IPS-20b (cell line): ENCODE results near the gene ZNF490.
"Not testable (repeated sequence)": the region's sequence is repeated elsewhere in the genome, so short reads cannot be mapped to it uniquely, and the experiment has no call there.

ENCODE experiments used
- H3K27ac ChIP-seq: one replicate; pipeline ENCODE4 v1.5.1; 2013; ENCODE audit warnings: low read length
- H3K27me3 ChIP-seq: 2 replicates; pipeline ENCODE4 v1.6.1; 2013; ENCODE audit warnings: mild to moderate bottlenecking, low read length, inconsistent platforms; ENCODE audit not compliant: insufficient read depth
- H3K36me3 ChIP-seq: 2 replicates; pipeline ENCODE4 v1.6.1; 2013; ENCODE audit warnings: low read depth, mild to moderate bottlenecking, inconsistent platforms, low read length, moderate library complexity; ENCODE audit not compliant: insufficient read depth
- H3K4me1 ChIP-seq: 2 replicates; pipeline ENCODE4 v1.6.1; 2013; ENCODE audit warnings: mild to moderate bottlenecking, control low read depth, inconsistent platforms, low read length, moderate library complexity; ENCODE audit not compliant: insufficient read depth
- H3K4me3 ChIP-seq: 2 replicates; pipeline ENCODE4 v1.5.1; 2013; ENCODE audit warnings: mild to moderate bottlenecking, low read length, inconsistent platforms
- H3K9ac ChIP-seq: 2 replicates; pipeline ENCODE4 v1.6.1; 2013; ENCODE audit warnings: low read depth, mild to moderate bottlenecking, inconsistent platforms, low read length, moderate library complexity
- H3K9me3 ChIP-seq: 2 replicates; pipeline ENCODE4 v1.6.1; 2013; ENCODE audit warnings: mild to moderate bottlenecking, low read depth, low read length, inconsistent platforms; ENCODE audit not compliant: insufficient read depth

The ZNF490 gene

GRCh38 chr19:12566380-12566779 lies 44.2 kb downstream of the ZNF490 start:
- H3K4me1 ChIP-seq, H3K4me3 ChIP-seq: not testable (repeated sequence)

GRCh38 chr19:12564016-12564664 lies 46.5 kb downstream of the ZNF490 start:
- Histone ChIP-seq H3K36me3 (no peaks in the 10 kb centered on the region), H3K9me3 (no peaks in the 10 kb centered on the region), H3K4me1 (no peaks in the 10 kb centered on the region), H3K4me3 (no peak overlapping the region), H3K27ac (no peak overlapping the region), H3K9ac (no peak overlapping the region), H3K27me3 (0 out of 2 replicates have a peak, but pooled peaks cover 9% of the 10 kb centered on the region)

More at GRCh38 chr19:12566380-12566779, 44.2 kb downstream of the ZNF490 start:
- not testable (repeated sequence) for H3K36me3 ChIP-seq, H3K27me3 ChIP-seq, H3K9ac ChIP-seq, H3K27ac ChIP-seq, H3K9me3 ChIP-seq

- H3K36me3 ChIP-seq, result no peaks in the 10 kb centered on the region
- no peak overlapping the region for H3K4me3 ChIP-seq
- no peak overlapping the region for H3K9ac ChIP-seq
- H3K27ac ChIP-seq, result no peak overlapping the region
- 0 out of 2 replicates have a peak, but pooled peaks cover 9% of the 10 kb centered on the region for H3K27me3 ChIP-seq
- H3K4me1 ChIP-seq, result no peaks in the 10 kb centered on the region
- H3K9me3 ChIP-seq, result no peaks in the 10 kb centered on the region
Measured at GRCh38 chr19:12555456-12555930, 55.1 kb downstream of the ZNF490 start.

- no peaks in the 10 kb centered on the region for H3K27me3 ChIP-seq
- H3K36me3 ChIP-seq, result no peaks in the 10 kb centered on the region
- H3K27ac ChIP-seq, result peak within 1 kb of the TSS; percentile 72
Measured at GRCh38 chr19:12551060-12551832, 59.4 kb downstream of the ZNF490 start, which contains the start of gene ZNF564. Gene ZNF564, minus strand, starts transcription at chr19:12551482. Its CDS starts 150 bp downstream, at chr19:12551332.

GRCh38 chr19:12546903-12547302 lies 63.7 kb downstream of the ZNF490 start:
- no peaks in the 10 kb centered on the region for H3K27me3 ChIP-seq
- no peaks in the 10 kb centered on the region for H3K36me3 ChIP-seq
- peaks cover 3% of the 10 kb centered on the region; the same call in 1 of the 2 replicates for H3K9me3 ChIP-seq
- H3K4me1 ChIP-seq, result no peaks in the 10 kb centered on the region
- H3K27ac ChIP-seq, result no peak overlapping the region
- H3K4me3 ChIP-seq, result no peak overlapping the region
- H3K9ac ChIP-seq, result no peak overlapping the region

More at GRCh38 chr19:12551060-12551832, 59.4 kb downstream of the ZNF490 start, which contains the start of gene ZNF564:
- H3K9me3 ChIP-seq, result no peaks in the 10 kb centered on the region
- peak within 1 kb of the TSS; percentile 92 for H3K9ac ChIP-seq
- H3K4me1 ChIP-seq, result no peaks in the 10 kb centered on the region
- peak within 1 kb of the TSS; percentile 93 for H3K4me3 ChIP-seq

- Histone ChIP-seq H3K4me3 (no peak overlapping the region), H3K4me1 (no peaks in the 10 kb centered on the region), H3K9me3 (peaks cover 3% of the 10 kb centered on the region; the same call in 1 of the 2 replicates), H3K9ac (no peak overlapping the region), H3K36me3 (peaks cover 4% of the 10 kb centered on the region; the same call in 1 of the 2 replicates), H3K27me3 (no peaks in the 10 kb centered on the region), H3K27ac (no peak overlapping the region)
Measured at GRCh38 chr19:12546068-12546467, 64.5 kb downstream of the ZNF490 start.

GRCh38 chr19:12545267-12545666 lies 65.3 kb downstream of the ZNF490 start:
- H3K9me3 ChIP-seq, result peaks cover 3% of the 10 kb centered on the region; the same call in 1 of the 2 replicates
- no peak overlapping the region for H3K4me3 ChIP-seq
- H3K27me3 ChIP-seq, result no peaks in the 10 kb centered on the region
- peaks cover 8% of the 10 kb centered on the region; the same call in 1 of the 2 replicates for H3K36me3 ChIP-seq
- no peak overlapping the region for H3K27ac ChIP-seq
- no peak overlapping the region for H3K9ac ChIP-seq
- no peaks in the 10 kb centered on the region for H3K4me1 ChIP-seq

GRCh38 chr19:12544401-12544876 lies 66.2 kb downstream of the ZNF490 start:
- H3K4me3 ChIP-seq, result no peak overlapping the region
- H3K9ac ChIP-seq, result no peak overlapping the region
- no peaks in the 10 kb centered on the region for H3K27me3 ChIP-seq
- peaks cover 3% of the 10 kb centered on the region; the same call in 1 of the 2 replicates for H3K9me3 ChIP-seq
- H3K4me1 ChIP-seq, result no peaks in the 10 kb centered on the region
- no peak overlapping the region for H3K27ac ChIP-seq
- H3K36me3 ChIP-seq, result peaks cover 12% of the 10 kb centered on the region

GRCh38 chr19:12543855-12544254 lies 66.8 kb downstream of the ZNF490 start:
- Histone ChIP-seq H3K27ac (no peak overlapping the region), H3K9me3 (peaks cover 3% of the 10 kb centered on the region), H3K4me3 (no peak overlapping the region), H3K27me3 (no peaks in the 10 kb centered on the region), H3K9ac (no peak overlapping the region), H3K36me3 (peaks cover 12% of the 10 kb centered on the region), H3K4me1 (no peaks in the 10 kb centered on the region)
